Measurements from ENCODE around the gene TKT.

DNA sequence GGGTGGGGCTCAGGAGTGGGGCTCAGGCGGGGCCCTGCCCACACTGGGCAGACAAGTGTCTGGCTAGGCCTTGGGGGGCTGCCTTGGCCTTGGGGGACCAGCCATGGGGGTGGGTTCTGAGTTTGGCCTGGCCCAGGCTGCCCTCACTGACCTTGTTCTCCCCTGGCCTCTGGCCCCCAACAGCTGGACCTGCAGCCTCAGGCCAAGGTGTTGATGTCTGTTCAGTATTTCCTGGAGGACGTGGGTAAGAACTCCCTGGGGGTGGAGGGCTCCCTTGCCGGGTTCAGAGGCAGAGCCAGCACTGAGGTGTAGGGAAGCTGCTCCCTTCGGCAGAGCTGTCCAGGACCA lies 74.8 kb downstream of the TKT start:
- TF ChIP-seq, protein P1, sequence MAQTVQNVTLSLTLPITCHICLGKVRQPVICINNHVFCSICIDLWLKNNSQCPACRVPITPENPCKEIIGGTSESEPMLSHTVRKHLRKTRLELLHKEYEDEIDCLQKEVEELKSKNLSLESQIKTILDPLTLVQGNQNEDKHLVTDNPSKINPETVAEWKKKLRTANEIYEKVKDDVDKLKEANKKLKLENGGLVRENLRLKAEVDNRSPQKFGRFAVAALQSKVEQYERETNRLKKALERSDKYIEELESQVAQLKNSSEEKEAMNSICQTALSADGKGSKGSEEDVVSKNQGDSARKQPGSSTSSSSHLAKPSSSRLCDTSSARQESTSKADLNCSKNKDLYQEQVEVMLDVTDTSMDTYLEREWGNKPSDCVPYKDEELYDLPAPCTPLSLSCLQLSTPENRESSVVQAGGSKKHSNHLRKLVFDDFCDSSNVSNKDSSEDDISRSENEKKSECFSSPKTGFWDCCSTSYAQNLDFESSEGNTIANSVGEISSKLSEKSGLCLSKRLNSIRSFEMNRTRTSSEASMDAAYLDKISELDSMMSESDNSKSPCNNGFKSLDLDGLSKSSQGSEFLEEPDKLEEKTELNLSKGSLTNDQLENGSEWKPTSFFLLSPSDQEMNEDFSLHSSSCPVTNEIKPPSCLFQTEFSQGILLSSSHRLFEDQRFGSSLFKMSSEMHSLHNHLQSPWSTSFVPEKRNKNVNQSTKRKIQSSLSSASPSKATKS (CRISPR knock-in tag; IDR thresholded peaks at IDR 0.05) = no peak
- TF ChIP-seq ZNF878 (CRISPR knock-in tag; IDR thresholded peaks at IDR 0.05) (no peak), SATB2 (CRISPR knock-in tag; IDR thresholded peaks at IDR 0.05) (no peak), ESRRA (CRISPR knock-in tag; IDR thresholded peaks at IDR 0.05; ENCODE audit: low read depth) (no peak), POLR2AphosphoS5 (IDR thresholded peaks at IDR 0.05; ENCODE audit: low read depth, low read length) (no peak)
- TF ChIP-seq, protein P2, sequence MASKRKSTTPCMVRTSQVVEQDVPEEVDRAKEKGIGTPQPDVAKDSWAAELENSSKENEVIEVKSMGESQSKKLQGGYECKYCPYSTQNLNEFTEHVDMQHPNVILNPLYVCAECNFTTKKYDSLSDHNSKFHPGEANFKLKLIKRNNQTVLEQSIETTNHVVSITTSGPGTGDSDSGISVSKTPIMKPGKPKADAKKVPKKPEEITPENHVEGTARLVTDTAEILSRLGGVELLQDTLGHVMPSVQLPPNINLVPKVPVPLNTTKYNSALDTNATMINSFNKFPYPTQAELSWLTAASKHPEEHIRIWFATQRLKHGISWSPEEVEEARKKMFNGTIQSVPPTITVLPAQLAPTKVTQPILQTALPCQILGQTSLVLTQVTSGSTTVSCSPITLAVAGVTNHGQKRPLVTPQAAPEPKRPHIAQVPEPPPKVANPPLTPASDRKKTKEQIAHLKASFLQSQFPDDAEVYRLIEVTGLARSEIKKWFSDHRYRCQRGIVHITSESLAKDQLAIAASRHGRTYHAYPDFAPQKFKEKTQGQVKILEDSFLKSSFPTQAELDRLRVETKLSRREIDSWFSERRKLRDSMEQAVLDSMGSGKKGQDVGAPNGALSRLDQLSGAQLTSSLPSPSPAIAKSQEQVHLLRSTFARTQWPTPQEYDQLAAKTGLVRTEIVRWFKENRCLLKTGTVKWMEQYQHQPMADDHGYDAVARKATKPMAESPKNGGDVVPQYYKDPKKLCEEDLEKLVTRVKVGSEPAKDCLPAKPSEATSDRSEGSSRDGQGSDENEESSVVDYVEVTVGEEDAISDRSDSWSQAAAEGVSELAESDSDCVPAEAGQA (IDR thresholded peaks at IDR 0.05; ENCODE audit: low read depth) = no peak
- TF ChIP-seq, protein P2 (CRISPR knock-in tag; IDR thresholded peaks at IDR 0.05; ENCODE audit: borderline replicate concordance) = no peak
